ENCODE measurements around the gene AKAP13. TPM values are rescaled to one million over a fixed set of nuclear protein-coding genes. Genes with fewer than 3 reads are reported as not detected.

The AKAP13 gene
- total RNA-seq, 1 experiment from 2014 or later, result 49.6 TPM

- CTCF ChIA-PET, result no interaction called here
- no peaks in the 10 kb centered on the region for H3K4me1 Mint-ChIP-seq (ENCODE audit: low read depth, unreplicated experiment)
- H3K27ac Mint-ChIP-seq (ENCODE audit: unreplicated experiment), result no peak overlapping the region
- H3K9me3 ChIP-seq, result no peaks in the 10 kb centered on the region
- no TSS peak for BruUV-seq (replicated peaks)
- TF ChIP-seq CTCF (IDR thresholded peaks at IDR 0.05; ENCODE audit: insufficient read depth in 1 of 2, low read depth in 1 of 2, low read length in 1 of 2, severe bottlenecking in 1 of 2, unreplicated experiment in 1 of 2), result no peak
- no peaks in the 10 kb centered on the region for H3K36me3 ChIP-seq (ENCODE audit: control insufficient read depth, insufficient read depth, low read length)
- no peak overlapping the region for H3K4me3 Mint-ChIP-seq (ENCODE audit: unreplicated experiment)
- H3K4me1 ChIP-seq, result no peaks in the 10 kb centered on the region
- no peaks in the 10 kb centered on the region for H3K27me3 ChIP-seq (replicated peaks; ENCODE audit: control insufficient read depth, insufficient read depth, low read length)
- H3K4me3 ChIP-seq (ENCODE audit: low read depth, low read length), result no peak overlapping the region
- intact Hi-C loops (cut with micrococcal nuclease; ENCODE audit: unreplicated experiment), result no loop called here
- DNase-seq, result no peak
- POLR2A ChIA-PET, result no interaction called here
- peaks cover 15% of the 10 kb centered on the region for H3K36me3 Mint-ChIP-seq (ENCODE audit: insufficient read depth, unreplicated experiment)
- no peaks in the 10 kb centered on the region for H3K27me3 Mint-ChIP-seq (ENCODE audit: insufficient read depth, unreplicated experiment)
- H3K9me3 Mint-ChIP-seq (ENCODE audit: unreplicated experiment), result no peaks in the 10 kb centered on the region
Observed at GRCh38 chr15:85772668-85773067, 392.3 kb downstream of the AKAP13 start.

GRCh38 chr15:85773249-85773648 is 392.8 kb downstream of the AKAP13 start:
- H3K27ac Mint-ChIP-seq (ENCODE audit: unreplicated experiment), result no peak overlapping the region
- DNase-seq, result no peak
- no peaks in the 10 kb centered on the region for H3K36me3 ChIP-seq (ENCODE audit: control insufficient read depth, insufficient read depth, low read length)
- CTCF ChIA-PET, result no interaction called here
- H3K4me1 ChIP-seq, result no peaks in the 10 kb centered on the region
- POLR2A ChIA-PET, result no interaction called here
- intact Hi-C loops (cut with micrococcal nuclease; ENCODE audit: unreplicated experiment), result no loop called here
- H3K9me3 Mint-ChIP-seq (ENCODE audit: unreplicated experiment), result no peaks in the 10 kb centered on the region
- H3K4me3 Mint-ChIP-seq (ENCODE audit: unreplicated experiment), result no peak overlapping the region
- H3K9me3 ChIP-seq, result no peaks in the 10 kb centered on the region
- H3K36me3 Mint-ChIP-seq (ENCODE audit: insufficient read depth, unreplicated experiment), result peaks cover 13% of the 10 kb centered on the region
- H3K27me3 Mint-ChIP-seq (ENCODE audit: insufficient read depth, unreplicated experiment), result no peaks in the 10 kb centered on the region
- H3K27me3 ChIP-seq (replicated peaks; ENCODE audit: control insufficient read depth, insufficient read depth, low read length), result no peaks in the 10 kb centered on the region
- no peaks in the 10 kb centered on the region for H3K4me1 Mint-ChIP-seq (ENCODE audit: low read depth, unreplicated experiment)
- TF ChIP-seq CTCF (IDR thresholded peaks at IDR 0.05; ENCODE audit: insufficient read depth in 1 of 2, low read depth in 1 of 2, low read length in 1 of 2, severe bottlenecking in 1 of 2, unreplicated experiment in 1 of 2), result no peak
- no peak overlapping the region for H3K4me3 ChIP-seq (ENCODE audit: low read depth, low read length)
- BruUV-seq (replicated peaks), result no TSS peak

GRCh38 chr15:85773970-85774369 is 393.6 kb downstream of the AKAP13 start:
- DNase-seq, result no peak
- ChIA-PET POLR2A (no interaction called here), CTCF (no interaction called here)
- Mint-ChIP-seq H3K27me3 (ENCODE audit: insufficient read depth, unreplicated experiment) (no peaks in the 10 kb centered on the region), H3K4me3 (ENCODE audit: unreplicated experiment) (no peak overlapping the region), H3K4me1 (ENCODE audit: low read depth, unreplicated experiment) (no peaks in the 10 kb centered on the region), H3K9me3 (ENCODE audit: unreplicated experiment) (no peaks in the 10 kb centered on the region), H3K36me3 (ENCODE audit: insufficient read depth, unreplicated experiment) (peaks cover 10% of the 10 kb centered on the region), H3K27ac (ENCODE audit: unreplicated experiment) (no peak overlapping the region)
- H3K27me3 ChIP-seq (replicated peaks; ENCODE audit: control insufficient read depth, insufficient read depth, low read length), result no peaks in the 10 kb centered on the region
- BruUV-seq (replicated peaks), result no TSS peak
- H3K9me3 ChIP-seq, result no peaks in the 10 kb centered on the region
- no peak for TF ChIP-seq CTCF (IDR thresholded peaks at IDR 0.05; ENCODE audit: insufficient read depth in 1 of 2, low read depth in 1 of 2, low read length in 1 of 2, severe bottlenecking in 1 of 2, unreplicated experiment in 1 of 2)
- H3K4me3 ChIP-seq (ENCODE audit: low read depth, low read length), result no peak overlapping the region
- intact Hi-C loops (cut with micrococcal nuclease; ENCODE audit: unreplicated experiment), result no loop called here
- no peaks in the 10 kb centered on the region for H3K4me1 ChIP-seq
- H3K36me3 ChIP-seq (ENCODE audit: control insufficient read depth, insufficient read depth, low read length), result no peaks in the 10 kb centered on the region
